ENCODE measurements around the gene UAP1.
"Not testable (repeated sequence)": the region's sequence is repeated elsewhere in the genome, so short reads cannot be mapped to it uniquely, and the experiment has no call there.

UAP1 gene

GRCh38 chr1:162587347-162587746 lies 25.8 kb downstream of the UAP1 start:
- in situ Hi-C loops (cut with HindIII; ENCODE audit: low sequenced_read_pairs) = no loop called here
- no peak for DNase-seq (ENCODE audit: low read depth, low spot score)
- TF ChIP-seq, protein P1, sequence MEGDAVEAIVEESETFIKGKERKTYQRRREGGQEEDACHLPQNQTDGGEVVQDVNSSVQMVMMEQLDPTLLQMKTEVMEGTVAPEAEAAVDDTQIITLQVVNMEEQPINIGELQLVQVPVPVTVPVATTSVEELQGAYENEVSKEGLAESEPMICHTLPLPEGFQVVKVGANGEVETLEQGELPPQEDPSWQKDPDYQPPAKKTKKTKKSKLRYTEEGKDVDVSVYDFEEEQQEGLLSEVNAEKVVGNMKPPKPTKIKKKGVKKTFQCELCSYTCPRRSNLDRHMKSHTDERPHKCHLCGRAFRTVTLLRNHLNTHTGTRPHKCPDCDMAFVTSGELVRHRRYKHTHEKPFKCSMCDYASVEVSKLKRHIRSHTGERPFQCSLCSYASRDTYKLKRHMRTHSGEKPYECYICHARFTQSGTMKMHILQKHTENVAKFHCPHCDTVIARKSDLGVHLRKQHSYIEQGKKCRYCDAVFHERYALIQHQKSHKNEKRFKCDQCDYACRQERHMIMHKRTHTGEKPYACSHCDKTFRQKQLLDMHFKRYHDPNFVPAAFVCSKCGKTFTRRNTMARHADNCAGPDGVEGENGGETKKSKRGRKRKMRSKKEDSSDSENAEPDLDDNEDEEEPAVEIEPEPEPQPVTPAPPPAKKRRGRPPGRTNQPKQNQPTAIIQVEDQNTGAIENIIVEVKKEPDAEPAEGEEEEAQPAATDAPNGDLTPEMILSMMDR (IDR thresholded peaks at IDR 0.05; ENCODE audit: low read depth, low read length) = no peak
- no peak overlapping the region for H3K4me3 ChIP-seq (ENCODE audit: low read depth, low read length)

- no peak overlapping the region for H3K4me3 ChIP-seq (ENCODE audit: low read depth, low read length)
- TF ChIP-seq, protein P1 (IDR thresholded peaks at IDR 0.05; ENCODE audit: low read depth, low read length) = no peak
- in situ Hi-C loops (cut with HindIII; ENCODE audit: low sequenced_read_pairs) = no loop called here
- DNase-seq (ENCODE audit: low read depth, low spot score) = no peak
Observed at GRCh38 chr1:162587761-162588260, 26.3 kb downstream of the UAP1 start.

DNA sequence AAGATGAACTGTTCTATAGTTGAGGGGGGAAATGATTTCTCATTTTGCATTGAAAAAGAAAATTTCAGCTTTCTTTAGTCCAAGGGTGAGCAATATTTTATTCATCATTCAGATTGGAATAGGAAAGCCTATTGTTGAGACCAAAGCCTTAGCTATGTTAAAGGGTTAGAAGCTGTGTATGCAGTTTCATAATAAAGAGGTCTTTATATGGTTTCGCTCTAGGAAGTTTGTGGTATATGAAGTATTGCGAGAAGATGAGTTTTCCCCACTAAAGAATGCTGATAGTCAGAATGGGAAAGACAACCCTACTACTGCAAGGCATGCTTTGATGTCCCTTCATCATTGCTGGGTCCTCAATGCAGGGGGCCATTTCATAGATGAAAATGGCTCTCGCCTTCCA lies 28.6 kb downstream of the UAP1 start:
- TF ChIP-seq, protein P1 (IDR thresholded peaks at IDR 0.05; ENCODE audit: low read depth, low read length) = no peak
- no peak for DNase-seq (ENCODE audit: low read depth, low spot score)
- H3K4me3 ChIP-seq (ENCODE audit: low read depth, low read length) = no peak overlapping the region
- in situ Hi-C loops (cut with HindIII; ENCODE audit: low sequenced_read_pairs) = no loop called here

DNA sequence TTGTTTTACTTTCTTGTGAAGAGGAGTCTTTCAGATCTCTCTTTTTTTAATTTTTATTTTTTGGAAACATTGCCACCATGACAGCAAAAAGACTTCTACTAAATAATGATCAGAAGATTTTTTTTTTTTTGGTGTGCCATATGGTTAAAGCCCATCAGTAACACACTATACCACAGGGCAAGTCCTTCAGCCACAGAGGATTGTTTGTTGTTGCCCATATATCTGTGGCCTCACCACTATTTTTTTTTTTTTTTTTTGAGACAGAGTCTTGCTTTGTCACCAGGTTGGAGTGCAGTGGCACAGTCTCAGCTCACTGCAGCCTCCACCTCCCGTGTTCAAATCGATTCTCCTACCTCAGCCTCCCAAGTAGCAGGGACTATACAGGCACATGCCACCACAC lies 29.2 kb downstream of the UAP1 start:
- in situ Hi-C loops (cut with HindIII; ENCODE audit: low sequenced_read_pairs) = no loop called here
- TF ChIP-seq, protein P1 (IDR thresholded peaks at IDR 0.05; ENCODE audit: low read depth, low read length) = no peak
- no peak for DNase-seq (ENCODE audit: low read depth, low spot score)
- H3K4me3 ChIP-seq (ENCODE audit: low read depth, low read length) = no peak overlapping the region

DNA sequence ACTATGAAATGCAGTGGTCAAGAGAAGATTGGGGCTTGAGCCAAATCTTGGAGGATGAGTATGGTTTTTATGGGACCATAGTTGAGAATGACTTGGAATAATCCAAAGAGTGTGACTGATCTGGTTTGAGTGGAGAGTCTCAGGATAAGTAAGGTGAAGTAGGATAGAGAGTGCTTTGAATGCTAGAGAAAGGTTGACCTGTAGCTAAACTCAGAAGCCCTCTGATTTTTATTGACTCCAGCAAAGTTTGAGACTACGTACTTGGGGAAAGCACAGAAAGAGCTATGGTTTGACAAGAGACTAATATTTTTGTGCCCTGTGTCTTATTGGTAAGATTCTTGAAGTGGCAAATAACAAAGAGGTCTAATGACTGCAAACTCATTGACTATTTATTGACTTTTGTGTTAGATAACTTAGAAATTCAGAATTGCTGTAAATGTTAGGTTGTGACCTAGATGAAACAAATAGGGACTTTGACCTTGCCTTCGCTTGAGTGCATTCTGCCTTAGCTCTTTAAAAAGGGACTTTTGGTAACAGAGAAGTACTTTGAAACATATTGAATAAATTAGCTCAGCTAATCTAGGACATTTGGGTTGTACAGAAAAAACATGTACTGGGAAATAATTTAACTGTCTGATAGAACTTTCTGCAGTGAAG lies 35.1 kb downstream of the UAP1 start:
- TF ChIP-seq, protein P1 (IDR thresholded peaks at IDR 0.05; ENCODE audit: low read depth, low read length) = no peak
- in situ Hi-C loops (cut with HindIII; ENCODE audit: low sequenced_read_pairs) = no loop called here
- H3K4me3 ChIP-seq (ENCODE audit: low read depth, low read length) = no peak overlapping the region
- no peak for DNase-seq (ENCODE audit: low read depth, low spot score)

GRCh38 chr1:162599451-162599850 lies 37.9 kb downstream of the UAP1 start:
- in situ Hi-C loops (cut with HindIII; ENCODE audit: low sequenced_read_pairs) = no loop called here
- TF ChIP-seq, protein P1 (IDR thresholded peaks at IDR 0.05; ENCODE audit: low read depth, low read length) = no peak
- DNase-seq (ENCODE audit: low read depth, low spot score) = no peak
- H3K4me3 ChIP-seq (ENCODE audit: low read depth, low read length) = no peak overlapping the region

DNA sequence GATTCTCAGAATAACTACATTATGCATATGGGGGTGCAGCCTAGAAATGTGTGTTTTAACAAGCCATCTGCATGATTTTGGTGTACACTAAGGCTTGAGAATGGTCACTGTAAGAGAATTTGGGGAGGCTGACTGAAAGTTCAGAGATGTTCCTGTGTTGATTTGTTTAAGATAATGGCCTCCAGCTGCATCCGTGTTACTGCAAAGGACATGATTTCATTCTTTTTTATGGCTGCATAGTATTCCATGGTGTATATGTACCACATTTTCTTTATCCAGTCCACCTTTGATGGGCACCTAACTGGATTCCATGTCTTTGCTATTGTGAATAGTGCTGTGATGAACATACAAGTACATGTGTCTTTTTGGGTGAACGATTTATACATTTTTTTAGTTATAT lies 41.6 kb downstream of the UAP1 start:
- in situ Hi-C loops (cut with HindIII; ENCODE audit: low sequenced_read_pairs); DNase-seq (ENCODE audit: low read depth, low spot score); H3K4me3 ChIP-seq (ENCODE audit: low read depth, low read length): not testable (repeated sequence)
